B cell (primary cell): ENCODE results near the gene TRIM44.

Source experiments
- CTCF ChIP-seq: fragments of 200-600 bp; IDR thresholded peaks from one replicate; pipeline ENCODE4 v1.8.0; 2022; ENCODE audit warnings: antibody characterized with exemption, mild to moderate bottlenecking
- EZH2 ChIP-seq: IDR thresholded peaks from 2 replicates; pipeline ENCODE4 v1.6.1; 2012; ENCODE audit warnings: borderline replicate concordance, low read depth, mild to moderate bottlenecking, moderate library complexity, low read length; ENCODE audit not compliant: insufficient read depth, poor library complexity, severe bottlenecking

- TF ChIP-seq CTCF: no peak
- no peak for TF ChIP-seq EZH2
Observed at GRCh38 chr11:35791088-35791958, 128.7 kb downstream of the TRIM44 start.
